ENCODE measurements around the gene COBLL1.
"Not testable (repeated sequence)": the region's sequence is repeated elsewhere in the genome, so short reads cannot be mapped to it uniquely, and the experiment has no call there.

The COBLL1 gene, protein sequence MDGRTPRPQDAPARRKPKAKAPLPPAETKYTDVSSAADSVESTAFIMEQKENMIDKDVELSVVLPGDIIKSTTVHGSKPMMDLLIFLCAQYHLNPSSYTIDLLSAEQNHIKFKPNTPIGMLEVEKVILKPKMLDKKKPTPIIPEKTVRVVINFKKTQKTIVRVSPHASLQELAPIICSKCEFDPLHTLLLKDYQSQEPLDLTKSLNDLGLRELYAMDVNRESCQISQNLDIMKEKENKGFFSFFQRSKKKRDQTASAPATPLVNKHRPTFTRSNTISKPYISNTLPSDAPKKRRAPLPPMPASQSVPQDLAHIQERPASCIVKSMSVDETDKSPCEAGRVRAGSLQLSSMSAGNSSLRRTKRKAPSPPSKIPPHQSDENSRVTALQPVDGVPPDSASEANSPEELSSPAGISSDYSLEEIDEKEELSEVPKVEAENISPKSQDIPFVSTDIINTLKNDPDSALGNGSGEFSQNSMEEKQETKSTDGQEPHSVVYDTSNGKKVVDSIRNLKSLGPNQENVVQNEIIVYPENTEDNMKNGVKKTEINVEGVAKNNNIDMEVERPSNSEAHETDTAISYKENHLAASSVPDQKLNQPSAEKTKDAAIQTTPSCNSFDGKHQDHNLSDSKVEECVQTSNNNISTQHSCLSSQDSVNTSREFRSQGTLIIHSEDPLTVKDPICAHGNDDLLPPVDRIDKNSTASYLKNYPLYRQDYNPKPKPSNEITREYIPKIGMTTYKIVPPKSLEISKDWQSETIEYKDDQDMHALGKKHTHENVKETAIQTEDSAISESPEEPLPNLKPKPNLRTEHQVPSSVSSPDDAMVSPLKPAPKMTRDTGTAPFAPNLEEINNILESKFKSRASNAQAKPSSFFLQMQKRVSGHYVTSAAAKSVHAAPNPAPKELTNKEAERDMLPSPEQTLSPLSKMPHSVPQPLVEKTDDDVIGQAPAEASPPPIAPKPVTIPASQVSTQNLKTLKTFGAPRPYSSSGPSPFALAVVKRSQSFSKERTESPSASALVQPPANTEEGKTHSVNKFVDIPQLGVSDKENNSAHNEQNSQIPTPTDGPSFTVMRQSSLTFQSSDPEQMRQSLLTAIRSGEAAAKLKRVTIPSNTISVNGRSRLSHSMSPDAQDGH

DNA sequence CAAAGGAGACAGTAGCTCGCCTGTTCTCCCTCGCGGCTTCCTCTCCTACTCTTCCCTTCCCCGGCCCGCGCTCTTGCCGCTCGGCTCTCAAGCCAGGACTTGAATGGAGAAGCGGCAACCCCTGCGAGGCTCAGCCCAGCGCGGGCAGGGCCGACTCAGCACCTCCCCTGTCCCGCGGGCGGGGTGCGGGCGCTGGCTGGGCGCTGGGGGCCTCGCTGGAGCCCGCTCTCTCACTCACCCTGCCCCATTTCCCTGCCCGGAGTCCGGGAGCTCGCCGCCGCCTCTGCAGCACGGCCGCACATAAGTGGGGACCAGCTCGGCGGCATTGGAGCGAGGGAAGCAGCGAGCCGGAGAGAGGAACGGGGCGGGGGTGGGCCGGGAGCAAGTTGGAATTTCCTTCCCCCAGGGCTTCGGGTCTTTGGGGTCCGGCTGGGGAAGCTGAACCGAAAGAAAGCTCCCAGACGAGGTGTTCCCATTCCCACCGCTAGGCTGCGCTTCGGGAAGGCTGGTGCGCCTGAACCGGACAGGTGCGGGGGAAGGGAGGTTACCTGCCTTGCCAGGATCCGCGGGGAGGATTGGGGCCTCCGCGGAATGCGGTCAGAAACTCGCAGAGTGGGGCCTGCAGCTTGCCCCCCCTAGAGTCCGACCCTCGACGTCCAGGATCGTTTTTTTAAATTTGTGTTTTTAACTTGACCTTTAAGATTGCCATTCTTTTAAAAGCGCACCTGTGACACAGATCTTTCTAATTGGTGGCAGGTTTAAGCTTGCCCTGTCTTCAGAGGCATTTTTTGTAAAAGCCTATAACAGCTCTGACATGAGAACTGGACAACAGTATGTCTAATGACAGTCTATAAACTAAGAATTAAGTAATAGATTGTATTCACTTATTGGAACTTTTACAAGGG is at the start of gene COBLL1:
Gene COBLL1, minus strand, starts transcription at position 105 of the 905 bp plus-strand sequence. CDS start 627 bp downstream, outside the sequence.
- DNase-seq = peak; percentile 20

DNA sequence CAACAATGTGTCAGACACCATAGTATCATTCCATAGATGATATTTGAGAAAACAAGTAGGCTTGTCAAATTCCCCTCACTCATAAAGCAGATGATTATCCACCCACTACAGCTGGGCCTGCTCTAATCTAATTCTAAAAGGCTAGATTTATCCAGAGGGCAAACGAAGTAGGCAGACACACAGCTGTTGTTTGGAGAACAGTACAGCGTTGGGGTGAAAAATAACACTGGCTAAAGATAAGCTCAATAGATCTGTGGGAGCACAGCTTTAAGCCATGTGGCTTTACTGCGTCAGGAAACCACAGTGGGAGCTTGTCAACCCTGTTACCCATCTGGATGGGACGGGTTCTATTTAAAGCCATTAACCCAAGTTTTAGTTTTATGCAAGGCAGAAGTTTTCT is 48.9 kb upstream of the COBLL1 start:
- DNase-seq = no peak

DNA sequence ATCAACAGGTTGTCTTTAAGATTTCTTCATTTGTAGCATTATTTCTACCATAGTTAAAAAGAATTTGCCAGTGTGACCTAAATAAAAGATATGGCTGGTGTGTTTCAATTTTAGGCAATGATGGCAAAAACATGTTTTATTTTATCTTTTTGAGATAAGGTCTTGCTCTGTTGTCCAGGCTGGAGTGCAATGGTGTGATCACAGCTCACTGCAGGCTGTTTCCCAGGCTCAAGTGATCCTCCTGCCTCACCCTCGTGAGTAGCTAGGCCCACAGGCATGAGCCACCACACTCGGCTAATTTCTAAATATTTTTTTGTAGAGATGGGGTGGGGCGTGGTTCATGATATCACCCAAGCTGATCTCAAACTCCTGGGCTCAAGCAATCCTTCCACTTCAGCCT is 47.0 kb upstream of the COBLL1 start:
- DNase-seq = no peak

DNA sequence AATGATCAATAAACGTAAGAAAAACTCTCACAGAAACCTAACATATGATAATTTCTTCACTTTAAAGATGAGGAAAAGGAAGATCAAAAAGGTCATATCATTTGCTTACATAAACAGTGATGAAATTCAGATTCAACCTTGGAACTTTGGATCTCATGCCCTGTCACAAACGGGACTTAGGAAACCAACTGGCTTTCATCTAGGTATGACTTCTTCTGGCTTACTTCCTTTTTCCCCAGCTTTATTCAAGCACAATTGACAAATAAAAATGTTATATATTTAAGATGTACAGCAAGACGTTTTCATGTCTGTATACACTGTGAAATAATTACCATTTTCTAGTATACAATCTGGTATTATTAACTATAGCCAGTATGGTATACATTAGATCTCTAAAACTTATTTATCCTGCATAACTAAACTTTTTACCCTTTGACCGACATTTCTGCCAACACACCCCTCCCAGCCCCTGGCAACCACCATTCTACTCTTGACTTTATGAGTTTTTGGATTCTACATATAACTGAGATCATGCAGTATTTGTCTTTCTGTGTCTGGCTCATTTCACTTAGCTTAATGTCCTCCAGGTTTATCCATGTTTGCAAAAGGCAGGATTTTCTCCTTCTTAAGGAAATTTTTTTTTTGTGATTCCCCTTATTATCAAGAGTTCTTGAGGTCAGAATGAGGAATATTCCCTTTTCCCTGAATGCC is 46.0 kb upstream of the COBLL1 start:
- no peak for DNase-seq

DNA sequence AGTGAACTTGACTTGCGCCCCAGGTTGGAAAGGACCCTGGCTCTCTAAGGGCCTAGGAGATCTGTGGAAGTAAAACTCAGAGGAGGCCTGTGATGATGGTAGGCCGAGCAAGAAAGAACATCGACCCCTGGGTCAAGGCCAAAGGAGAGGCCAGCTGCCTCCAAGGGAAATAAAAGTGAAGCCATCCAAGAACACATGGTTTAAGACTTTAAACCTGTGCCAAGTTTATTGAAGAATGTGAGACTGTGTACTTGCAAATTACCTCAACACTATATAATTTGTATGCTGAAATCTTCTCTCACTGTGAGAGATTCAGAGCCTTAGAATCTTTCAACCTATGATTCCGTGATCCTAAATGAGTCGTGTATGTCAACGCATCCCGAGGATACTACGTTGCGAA is 40.7 kb upstream of the COBLL1 start:
- no peak for DNase-seq

DNA sequence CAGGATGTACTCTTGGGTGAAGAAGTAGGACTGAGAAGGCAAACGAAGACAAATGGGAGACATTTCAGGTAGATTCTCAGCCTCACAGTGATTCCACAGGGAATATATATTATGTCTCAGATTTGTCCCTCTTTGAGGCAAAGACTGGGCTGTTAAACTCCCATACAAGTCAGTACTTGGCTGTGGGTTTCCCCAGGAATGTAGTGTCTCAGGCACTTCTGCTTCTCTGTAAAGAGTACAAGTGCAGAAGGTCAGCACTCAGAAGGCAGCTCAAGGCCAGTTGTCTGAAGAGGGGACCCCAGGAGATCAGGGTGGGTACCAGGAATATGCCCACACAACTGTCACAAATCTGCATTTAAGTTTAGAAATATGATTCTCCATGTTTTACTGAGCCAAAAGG is 39.9 kb upstream of the COBLL1 start:
- DNase-seq = no peak

DNA sequence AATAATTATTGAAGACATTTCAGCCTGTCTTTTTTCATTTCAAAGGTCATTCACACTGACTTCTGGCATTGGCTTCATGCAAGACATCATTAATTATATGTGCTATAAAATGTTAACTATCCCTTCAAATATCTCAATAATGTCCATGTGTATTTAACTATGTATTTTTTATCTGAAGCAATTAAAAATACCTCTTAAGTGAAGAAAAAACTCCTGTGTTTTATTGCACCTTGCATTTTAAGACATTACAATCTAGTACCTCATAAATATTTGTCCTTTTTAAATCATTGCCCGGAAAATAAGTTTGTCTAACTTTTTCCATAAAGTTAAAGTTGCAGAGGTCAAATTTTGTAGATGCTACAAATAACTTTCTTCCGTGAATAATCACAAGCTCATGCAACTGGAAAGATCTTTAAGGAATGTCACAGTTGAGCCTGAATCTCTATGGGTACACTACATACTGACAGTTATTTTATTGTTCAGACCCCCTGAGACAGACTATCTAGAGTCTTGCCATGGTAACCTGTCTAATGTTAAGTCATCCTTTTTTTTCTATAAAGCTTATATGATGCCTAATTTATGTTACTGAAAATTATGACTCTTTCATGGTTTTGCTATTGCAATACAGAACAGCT is 38.4 kb upstream of the COBLL1 start:
- DNase-seq = no peak

DNA sequence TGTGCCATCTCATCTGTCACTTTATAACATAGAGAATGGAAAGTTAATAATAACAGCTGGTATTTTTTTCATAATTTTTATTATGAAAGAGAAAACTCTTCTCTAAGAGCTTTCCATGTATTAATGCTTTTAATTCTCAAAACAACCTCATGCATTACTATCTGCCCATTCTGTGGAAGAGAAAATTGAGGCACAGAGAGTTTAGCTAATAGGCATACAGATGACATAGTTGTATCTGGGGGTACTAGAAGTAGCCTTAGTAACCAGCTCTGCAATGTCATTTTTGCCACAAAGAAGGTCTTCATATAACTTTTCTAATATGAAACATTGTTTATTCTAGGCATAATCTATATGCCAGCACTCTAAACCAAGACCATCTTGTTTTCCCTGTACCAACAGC is 36.3 kb upstream of the COBLL1 start:
- no peak for DNase-seq

DNA sequence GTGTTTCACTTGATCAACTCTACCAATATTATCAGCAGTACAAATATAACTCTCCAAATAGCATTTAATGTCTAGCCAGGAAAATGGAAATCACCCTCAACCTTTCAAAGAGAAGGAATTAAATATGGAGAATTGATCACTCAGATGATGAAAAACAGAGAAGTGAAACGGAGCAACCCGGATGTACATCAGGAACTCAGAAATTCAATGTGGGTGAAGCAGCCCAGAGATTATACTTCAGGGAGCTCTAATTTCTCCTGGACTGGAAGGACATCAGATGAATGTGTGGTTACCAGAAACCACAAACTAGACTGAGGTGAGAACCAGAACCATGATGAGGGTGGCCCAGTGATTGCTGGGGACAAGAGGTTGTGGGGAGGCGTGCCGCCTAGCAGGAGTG is 35.5 kb upstream of the COBLL1 start:
- no peak for DNase-seq

DNA sequence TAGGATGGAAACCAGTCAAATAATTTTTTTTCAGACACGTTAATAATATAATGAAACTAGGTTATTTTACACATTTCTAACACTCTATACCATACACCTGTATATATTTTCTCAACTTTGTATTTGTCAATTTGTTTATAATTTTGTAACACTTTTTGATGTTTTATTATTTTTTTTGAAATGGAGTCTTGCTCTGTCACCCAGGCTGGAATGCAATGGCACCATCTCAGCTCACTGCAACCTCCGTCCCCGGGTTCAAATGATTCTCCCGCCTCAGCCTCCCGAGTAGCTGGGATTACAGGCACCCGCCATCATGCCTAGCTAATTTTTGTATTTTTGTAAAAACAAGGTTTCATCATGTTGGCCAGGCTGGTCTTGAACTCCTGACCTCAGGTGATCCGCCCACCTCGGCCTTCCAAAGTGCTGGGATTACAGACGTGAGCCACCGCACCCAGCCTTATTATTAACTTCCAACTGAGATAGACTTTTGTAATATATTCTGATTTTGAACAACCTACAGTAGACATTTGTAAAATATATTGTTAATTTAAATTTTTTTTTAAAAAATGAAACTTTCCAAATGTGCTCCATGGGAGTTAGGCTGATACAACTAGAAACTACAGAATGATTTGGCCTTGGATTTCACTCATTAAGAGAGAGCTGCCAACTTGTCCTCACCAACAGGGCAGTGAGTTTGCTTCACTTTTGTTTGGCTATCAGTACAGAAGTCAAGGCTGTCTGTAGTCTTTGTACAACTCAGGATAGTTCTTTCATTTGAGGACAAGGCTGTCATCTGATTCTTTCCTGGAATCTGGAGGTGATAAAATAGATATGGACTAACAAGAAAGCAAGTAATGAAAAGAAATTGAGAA is 33.9 kb upstream of the COBLL1 start:
- DNase-seq = no peak

DNA sequence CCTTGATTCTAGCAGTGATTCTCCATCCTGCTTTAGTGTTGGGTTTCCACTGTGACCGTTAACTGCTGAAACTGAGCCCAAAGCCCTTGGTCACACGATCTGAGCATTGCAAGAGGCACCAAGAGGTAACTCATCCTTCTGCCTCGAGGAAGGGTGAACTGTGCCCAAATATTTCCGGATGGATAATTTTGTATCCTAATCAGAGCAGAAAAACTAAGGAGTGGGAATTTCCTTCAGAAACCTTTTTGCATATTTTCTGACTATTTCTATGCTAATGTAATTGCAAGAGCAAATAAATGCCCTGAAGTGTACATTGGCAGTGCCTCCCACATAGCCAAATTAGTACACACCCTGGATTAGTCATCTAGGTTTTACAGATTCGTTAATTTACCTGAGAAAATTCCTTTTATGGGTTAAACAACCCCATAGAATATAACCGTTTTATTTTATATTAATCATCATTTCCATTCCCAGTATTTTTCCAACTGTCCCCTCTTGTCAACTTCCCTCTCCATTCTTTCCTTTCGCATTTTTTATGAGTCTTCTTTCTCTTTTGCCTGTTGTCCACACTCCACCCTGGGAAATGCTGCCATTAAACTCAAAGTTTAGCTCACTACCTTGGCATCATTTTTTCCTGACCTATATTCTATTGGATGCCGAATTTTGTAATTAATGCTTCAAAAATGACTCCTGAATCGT is 31.7 kb upstream of the COBLL1 start:
- no peak for DNase-seq

DNA sequence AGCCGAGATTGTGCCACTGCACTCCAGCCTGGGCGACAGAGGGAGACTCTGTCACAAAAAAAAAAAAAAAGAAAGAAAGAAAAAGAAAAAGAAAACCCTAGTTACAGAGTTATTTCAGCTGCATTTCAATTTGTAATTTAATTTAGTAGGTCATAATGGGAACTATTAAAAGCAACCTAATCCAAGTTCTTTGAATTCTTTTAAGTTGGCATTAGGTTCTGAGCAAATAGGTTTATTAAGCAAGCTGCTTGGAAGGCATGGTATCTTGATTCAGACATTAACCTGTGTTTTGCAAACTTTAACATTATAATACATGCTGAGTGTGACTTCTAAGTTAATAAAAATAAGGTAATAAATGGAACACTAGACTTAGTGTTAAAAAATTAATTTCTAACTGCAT is 29.8 kb upstream of the COBLL1 start:
- DNase-seq = no peak

DNA sequence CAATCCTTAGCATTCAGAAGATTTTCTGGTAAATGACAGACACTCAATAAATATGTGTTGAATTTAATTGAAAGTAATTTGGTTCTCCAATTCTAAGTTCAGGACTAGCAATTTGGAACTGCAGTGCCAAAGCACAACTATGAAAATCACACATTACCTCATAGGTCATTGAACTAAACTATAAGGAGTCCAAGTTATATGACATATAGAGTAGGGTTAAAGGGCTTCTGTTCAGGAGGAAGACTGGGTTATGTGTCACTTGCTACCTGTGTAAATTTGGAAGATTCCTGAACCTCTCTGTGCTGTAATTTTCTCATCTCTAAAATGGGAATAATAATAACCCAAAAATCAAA is 27.8 kb upstream of the COBLL1 start:
- DNase-seq = no peak

DNA sequence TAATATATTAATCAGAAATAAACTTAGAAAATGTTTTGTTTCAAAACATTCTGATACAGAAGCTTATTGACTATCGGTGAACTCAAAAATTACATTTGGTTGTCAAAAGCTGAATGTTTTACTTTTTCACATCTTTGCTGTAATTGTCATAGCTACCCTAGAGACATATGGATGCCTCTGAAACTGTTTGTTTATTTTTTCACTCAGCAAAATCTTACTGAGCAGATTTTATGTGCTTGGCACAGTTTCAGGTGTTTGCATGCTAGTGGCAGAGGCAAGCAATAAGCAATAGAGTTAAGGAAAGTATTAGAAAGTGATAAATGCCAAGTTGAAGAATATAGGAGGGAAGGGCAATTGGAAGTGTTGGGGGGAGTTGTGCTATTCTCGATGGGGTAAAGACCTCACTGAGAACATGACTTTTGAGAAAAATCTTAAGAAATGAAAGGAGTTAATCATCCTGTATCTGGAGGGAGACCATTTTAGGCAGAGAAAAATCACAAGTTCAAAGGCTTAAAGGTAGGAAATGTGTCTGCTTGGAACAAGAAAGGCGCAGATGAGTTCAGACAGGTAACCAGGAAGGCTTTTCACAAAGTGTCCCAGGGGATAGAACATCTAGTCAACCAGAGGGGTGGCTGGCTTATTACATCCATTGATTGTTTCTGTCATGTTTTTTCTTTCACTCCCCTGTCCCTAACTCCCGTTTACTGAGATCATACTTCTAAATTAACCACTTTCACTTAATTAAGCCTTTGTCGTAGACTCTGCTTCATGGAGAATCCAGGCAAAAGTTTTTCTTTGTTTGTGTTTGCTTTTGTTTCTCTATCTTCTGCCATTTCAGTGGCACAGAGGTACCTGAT is 27.2 kb upstream of the COBLL1 start:
- no peak for DNase-seq

DNA sequence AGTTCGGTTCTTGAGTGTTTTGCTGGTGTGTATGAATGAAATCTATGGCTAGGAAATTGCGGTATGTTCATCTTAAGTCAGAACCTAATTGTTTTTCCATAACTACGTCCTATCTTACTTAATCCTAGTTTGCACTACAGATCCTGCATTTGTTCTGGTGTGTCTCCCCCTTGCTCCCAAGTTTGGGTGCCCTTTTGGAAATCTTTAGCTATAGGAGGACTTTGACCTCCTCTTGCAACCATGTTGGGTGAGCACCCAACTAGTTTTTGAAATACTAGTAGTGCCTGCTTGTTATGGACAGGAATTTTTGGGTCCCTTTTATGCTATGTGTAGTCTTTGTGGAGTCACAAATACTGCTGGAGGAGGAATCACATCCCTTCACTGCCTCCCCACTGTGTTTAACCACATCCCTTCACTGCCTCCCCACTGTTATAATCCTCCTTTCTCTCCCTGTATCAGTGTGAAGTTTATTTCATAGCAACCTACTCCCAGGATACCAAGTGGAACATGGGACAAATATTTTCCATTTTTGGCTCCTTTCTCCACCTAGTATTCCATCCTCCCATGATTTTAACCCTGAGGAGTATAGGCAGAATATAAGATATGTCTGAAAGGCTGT is 26.3 kb upstream of the COBLL1 start:
- DNase-seq = no peak

DNA sequence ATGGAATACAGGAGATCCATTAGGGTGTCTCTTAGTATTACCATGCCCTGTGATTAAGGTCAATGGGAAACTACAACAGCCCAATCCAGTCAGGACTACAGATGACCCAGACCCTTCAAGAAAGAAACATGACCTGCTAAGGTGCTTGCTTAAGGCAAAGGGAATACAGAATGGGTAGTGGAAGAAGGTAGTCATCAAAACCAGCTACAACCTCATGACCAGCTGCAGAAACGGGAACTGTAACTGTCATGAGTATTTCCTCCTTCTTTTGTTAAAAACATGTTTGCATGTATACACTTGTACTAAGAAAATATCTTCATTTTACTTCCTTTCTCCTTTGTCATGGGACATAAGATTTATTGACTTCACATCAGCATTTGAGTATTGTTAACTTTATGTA is 24.8 kb upstream of the COBLL1 start:
- DNase-seq = not testable (repeated sequence)

DNA sequence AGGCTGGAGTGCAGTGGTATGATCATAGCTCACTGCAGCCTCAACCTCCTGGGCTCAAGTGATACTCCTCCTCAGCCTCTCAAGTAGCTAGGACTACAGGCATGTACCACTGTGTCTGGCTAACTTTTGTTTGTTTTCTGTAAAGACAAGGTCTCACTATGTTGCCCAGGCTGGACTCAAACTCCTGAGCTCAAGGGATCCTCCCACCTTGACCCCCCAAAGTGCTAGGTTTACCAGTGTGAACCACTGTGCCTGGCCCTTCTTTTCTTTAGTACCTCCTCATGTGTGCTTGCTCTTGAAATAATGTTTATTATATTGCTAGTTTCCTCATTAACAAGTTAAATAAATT is 19.0 kb upstream of the COBLL1 start:
- no peak for DNase-seq

Data from activated CD4-positive, alpha-beta T cell treated with anti-CD3 and anti-CD28 coated beads, Interleukin-2, amount 50 U/mL, for 1 hour (primary cell).